Body of pancreas (tissue), 4 donors: ENCODE data around the gene WWTR1.

Experiments used
- CTCF ChIP-seq, 7 experiments: fragments of 450-650 bp in 4 of 7; fragments of 200-600 bp in 3 of 7; sonication (generic) in 3 of 7; IDR thresholded peaks; one replicate each; pipeline ENCODE4 v1.5.1; 2016 to 2019; ENCODE audit warnings: antibody characterized with exemption in 7 of 7
- POLR2A ChIP-seq, 3 donors: fragments of 450-650 bp; IDR thresholded peaks; one replicate each; pipeline ENCODE4 v1.6.1; 2016; ENCODE audit warnings: antibody characterized with exemption in 3 of 3, mild to moderate bottlenecking in 2 of 3

GRCh38 chr3:149527531-149528339 is 130.1 kb downstream of the WWTR1 start:
- TF ChIP-seq CTCF (IDR thresholded peaks at IDR 0.05) = peak in 1 of 7 experiments; percentile 6
- TF ChIP-seq POLR2A (IDR thresholded peaks at IDR 0.05) = no peak
